NCI-H2171 treated with DMSO at 0.1 percent for 48 hours (cell line): ENCODE measurements around the gene ZBTB48.
A peak's percentile ranks its signal among the peaks of the same experiment; 100 is the strongest.
"Not testable (repeated sequence)": the region's sequence is repeated elsewhere in the genome, so short reads cannot be mapped to it uniquely, and the experiment has no call there.

Experiments used
- DNase-seq: peaks from one replicate; lab custom pipeline; 2025; lab: John Stamatoyannopoulos, UW

The ZBTB48 gene

GRCh38 chr1:6591222-6591621, 11.4 kb downstream of the ZBTB48 start:
- DNase-seq: no peak

- DNase-seq: no peak
These were observed 11.8 kb downstream of the ZBTB48 start for GRCh38 chr1:6591644-6592043.

GRCh38 chr1:6592441-6592840, 12.6 kb downstream of the ZBTB48 start:
- no peak for DNase-seq

- DNase-seq: no peak
These were observed 13.2 kb downstream of the ZBTB48 start for GRCh38 chr1:6592865-6593593.

- DNase-seq: no peak
These were observed 14.0 kb downstream of the ZBTB48 start for GRCh38 chr1:6593810-6594209.

- DNase-seq: no peak
These were observed 15.4 kb downstream of the ZBTB48 start for GRCh38 chr1:6594977-6595740.

GRCh38 chr1:6596351-6596750, 16.6 kb downstream of the ZBTB48 start:
- no peak for DNase-seq

GRCh38 chr1:6596886-6597776, 17.3 kb downstream of the ZBTB48 start:
- DNase-seq: no peak

GRCh38 chr1:6597777-6598131, 18.0 kb downstream of the ZBTB48 start:
- no peak for DNase-seq

GRCh38 chr1:6599141-6599975, 19.6 kb downstream of the ZBTB48 start:
- no peak for DNase-seq

GRCh38 chr1:6599991-6600390, 20.2 kb downstream of the ZBTB48 start:
- DNase-seq: not testable (repeated sequence)

- no peak for DNase-seq
These were observed 20.7 kb downstream of the ZBTB48 start for GRCh38 chr1:6600410-6601048.

- DNase-seq: peak; percentile 83
These were observed 21.5 kb downstream of the ZBTB48 start for GRCh38 chr1:6601049-6601922.

GRCh38 chr1:6601923-6602668, 22.3 kb downstream of the ZBTB48 start:
- DNase-seq: peak; percentile 67

GRCh38 chr1:6602669-6603237, 23.0 kb downstream of the ZBTB48 start, which contains the start of gene KLHL21:
KLHL21 (minus strand) TSS chr1:6602869; CDS start chr1:6602817, 52 bp downstream.
- peak; percentile 70 for DNase-seq

GRCh38 chr1:6603238-6603914, 23.6 kb downstream of the ZBTB48 start:
- DNase-seq: no peak

- no peak for DNase-seq
These were observed 24.2 kb downstream of the ZBTB48 start for GRCh38 chr1:6603915-6604558.
